ENCODE results near the gene EEFSEC. TPM values are rescaled to one million over a fixed set of nuclear protein-coding genes. Genes with fewer than 3 reads are reported as not detected.

The EEFSEC gene
- total RNA-seq, 2 experiments from 2014 or later: 21.7 to 23.1 TPM

DNA sequence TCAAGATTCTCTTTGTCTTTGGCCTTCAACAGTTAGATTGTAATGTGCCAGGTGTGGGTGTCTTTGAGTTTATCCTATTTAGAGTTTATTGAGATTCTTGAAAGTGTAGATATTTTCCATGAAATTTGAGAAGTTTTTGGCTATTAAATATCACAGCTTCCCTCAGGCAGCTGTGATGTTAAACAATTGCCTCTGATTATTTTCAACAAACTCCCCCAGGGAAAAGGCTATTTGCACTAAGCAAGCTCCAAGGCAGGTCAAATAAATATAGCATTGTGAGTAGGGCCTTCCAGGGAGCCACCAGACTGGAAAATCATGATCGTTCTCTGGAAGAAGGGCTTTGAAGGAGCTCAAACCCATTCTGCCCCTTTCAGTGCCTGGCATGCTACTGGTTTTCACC, 107.0 kb downstream of the EEFSEC start:
- DNase-seq (no peak), ATAC-seq (no peak)
- ChIA-PET POLR2A (no interaction called here), CTCF (interaction anchor here (0.8 kb wide), 1 partner anchor 13 kb away, joined by 3 read pairs; no protein-coding TSS in a partner anchor)
- Mint-ChIP-seq H3K27ac (no peak overlapping the region), H3K36me3 (ENCODE audit: low read depth) (peaks cover 19% of the 10 kb centered on the region), H3K27me3 (ENCODE audit: low read depth) (no peaks in the 10 kb centered on the region), H3K4me3 (no peak overlapping the region), H3K4me1 (ENCODE audit: low read depth) (no peaks in the 10 kb centered on the region), H3K9me3 (ENCODE audit: insufficient read depth) (peaks cover 14% of the 10 kb centered on the region)

DNA sequence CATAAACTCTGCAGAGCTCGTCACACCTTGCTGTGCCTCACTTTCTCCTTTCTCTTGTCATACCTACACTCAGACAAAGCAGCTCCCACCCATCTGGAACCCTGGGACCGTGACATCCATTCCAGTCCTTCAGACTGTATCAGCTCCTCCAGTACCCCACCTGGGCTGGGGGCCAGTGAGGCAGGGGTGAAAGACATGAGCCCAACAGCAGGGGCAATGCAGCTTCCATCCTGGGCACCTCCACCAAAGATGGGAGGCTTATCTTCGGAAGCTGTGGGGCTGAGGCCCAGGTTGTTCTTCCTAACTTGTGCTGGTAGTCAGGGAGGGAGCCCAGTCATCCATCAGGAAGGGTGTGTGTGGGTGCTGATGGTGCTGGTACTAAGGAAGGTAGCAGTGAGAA, 109.2 kb downstream of the EEFSEC start:
- peaks cover 19% of the 10 kb centered on the region for H3K36me3 Mint-ChIP-seq (ENCODE audit: low read depth)
- ATAC-seq: no peak
- no peak overlapping the region for H3K27ac Mint-ChIP-seq
- POLR2A ChIA-PET: interaction anchor here (0.6 kb wide), 1 partner anchor 13 kb away, joined by 3 read pairs; no protein-coding TSS in a partner anchor
- peaks cover 14% of the 10 kb centered on the region for H3K9me3 Mint-ChIP-seq (ENCODE audit: insufficient read depth)
- no peak for DNase-seq
- no peaks in the 10 kb centered on the region for H3K4me1 Mint-ChIP-seq (ENCODE audit: low read depth)
- CTCF ChIA-PET: no interaction called here
- no peak overlapping the region for H3K4me3 Mint-ChIP-seq
- H3K27me3 Mint-ChIP-seq (ENCODE audit: low read depth): no peaks in the 10 kb centered on the region

DNA sequence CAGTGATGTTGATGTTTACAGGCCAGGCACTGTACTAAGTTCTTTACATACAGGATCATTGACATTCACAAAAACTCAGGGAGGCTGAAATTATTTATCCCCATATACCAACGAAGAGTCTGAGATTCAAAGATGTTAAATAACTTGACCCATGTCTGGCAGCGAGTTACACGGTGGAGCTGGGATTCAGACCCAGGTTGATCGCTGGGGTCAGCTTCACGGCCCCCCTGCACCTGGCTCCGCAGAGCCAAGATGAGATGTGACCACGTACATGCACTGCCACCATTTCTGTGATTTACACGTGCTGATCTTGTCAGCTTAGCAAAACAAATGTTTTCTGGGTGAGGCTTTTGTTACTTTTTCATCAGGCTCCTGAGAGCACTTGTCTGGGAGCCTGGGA, 109.8 kb downstream of the EEFSEC start:
- Mint-ChIP-seq H3K9me3 (ENCODE audit: insufficient read depth) (peaks cover 14% of the 10 kb centered on the region), H3K4me1 (ENCODE audit: low read depth) (no peaks in the 10 kb centered on the region), H3K27ac (no peak overlapping the region), H3K4me3 (no peak overlapping the region), H3K27me3 (ENCODE audit: low read depth) (no peaks in the 10 kb centered on the region), H3K36me3 (ENCODE audit: low read depth) (peaks cover 19% of the 10 kb centered on the region)
- DNase-seq: no peak
- no peak for ATAC-seq
- POLR2A ChIA-PET: interaction anchor here (0.6 kb wide), 1 partner anchor 12 kb away, joined by 3 read pairs; no protein-coding TSS in a partner anchor
- CTCF ChIA-PET: no interaction called here

DNA sequence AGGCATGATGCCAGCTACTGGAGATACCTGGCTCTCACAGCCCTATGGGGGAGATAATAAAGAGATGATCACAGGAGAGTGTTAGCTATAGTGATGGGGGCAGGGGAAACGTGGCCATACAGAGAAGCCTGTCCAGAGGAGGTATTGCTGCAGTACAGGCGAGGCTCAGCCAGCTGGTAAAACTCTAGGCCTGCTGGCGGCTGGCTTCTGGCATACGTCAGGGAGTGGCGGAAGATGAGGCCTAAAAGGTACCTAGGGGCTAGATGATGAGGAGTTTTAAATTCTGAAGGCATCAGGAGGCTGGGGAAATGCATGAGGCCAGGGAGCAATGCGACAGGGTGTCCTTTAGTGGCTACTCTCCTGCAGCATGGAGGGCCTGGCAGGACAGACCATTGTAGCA, 110.7 kb downstream of the EEFSEC start:
- no peak overlapping the region for H3K4me3 Mint-ChIP-seq
- ATAC-seq (no peak), DNase-seq (no peak)
- H3K4me1 Mint-ChIP-seq (ENCODE audit: low read depth): no peaks in the 10 kb centered on the region
- no peak overlapping the region for H3K27ac Mint-ChIP-seq
- no peaks in the 10 kb centered on the region for H3K27me3 Mint-ChIP-seq (ENCODE audit: low read depth)
- CTCF ChIA-PET: no interaction called here
- POLR2A ChIA-PET: no interaction called here
- peaks cover 19% of the 10 kb centered on the region for H3K36me3 Mint-ChIP-seq (ENCODE audit: low read depth)
- H3K9me3 Mint-ChIP-seq (ENCODE audit: insufficient read depth): peaks cover 14% of the 10 kb centered on the region

DNA sequence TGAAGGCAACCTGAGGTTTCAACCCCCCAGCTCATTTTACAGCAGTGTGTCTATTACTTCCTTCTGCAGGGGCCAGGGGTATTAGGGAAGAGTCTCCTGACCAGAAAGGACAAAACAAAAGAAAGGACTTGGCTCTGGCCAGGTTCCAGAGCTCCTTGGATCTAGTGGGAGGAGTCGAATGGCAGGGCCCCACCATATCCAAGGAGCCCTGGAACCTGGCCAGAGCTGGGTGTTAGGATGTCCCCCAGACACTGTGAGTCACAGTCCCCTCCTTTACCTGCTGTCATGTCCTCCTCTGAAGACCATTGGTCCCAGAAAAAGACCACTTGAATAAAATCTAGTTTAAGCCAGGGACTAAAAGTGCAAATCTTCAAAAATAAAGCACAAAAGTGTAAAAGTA, 113.2 kb downstream of the EEFSEC start:
- H3K4me1 Mint-ChIP-seq (ENCODE audit: low read depth): no peaks in the 10 kb centered on the region
- H3K27me3 Mint-ChIP-seq (ENCODE audit: low read depth): no peaks in the 10 kb centered on the region
- CTCF ChIA-PET: interaction anchor here (1.2 kb wide), 1 partner anchor 14 kb away, joined by 3 read pairs; no protein-coding TSS in a partner anchor
- H3K9me3 Mint-ChIP-seq (ENCODE audit: insufficient read depth): no peaks in the 10 kb centered on the region
- POLR2A ChIA-PET: no interaction called here
- H3K4me3 Mint-ChIP-seq: no peak overlapping the region
- DNase-seq (no peak), ATAC-seq (no peak)
- peaks cover 4% of the 10 kb centered on the region for H3K36me3 Mint-ChIP-seq (ENCODE audit: low read depth)
- no peak overlapping the region for H3K27ac Mint-ChIP-seq

DNA sequence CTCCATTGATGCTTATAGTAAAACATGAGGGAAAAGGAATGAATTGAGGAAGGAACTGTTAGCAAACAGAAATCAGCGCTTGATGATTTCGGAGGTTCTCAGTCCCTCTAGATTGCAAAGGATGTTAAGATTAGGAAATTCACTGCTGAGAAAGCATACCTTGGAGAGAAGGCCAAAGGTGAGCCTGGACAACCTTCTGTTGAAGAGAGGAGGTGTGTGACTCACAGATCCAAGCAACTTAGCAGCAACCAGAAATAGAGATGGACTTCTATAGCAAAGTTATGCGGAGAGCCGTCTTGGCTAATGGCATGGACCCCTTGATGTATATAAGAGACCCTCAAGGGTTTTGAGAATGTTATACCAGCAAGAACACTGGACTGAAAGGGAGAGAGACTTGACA, 114.3 kb downstream of the EEFSEC start:
- POLR2A ChIA-PET: no interaction called here
- ATAC-seq: no peak
- H3K36me3 Mint-ChIP-seq (ENCODE audit: low read depth): peaks cover 3% of the 10 kb centered on the region

DNA sequence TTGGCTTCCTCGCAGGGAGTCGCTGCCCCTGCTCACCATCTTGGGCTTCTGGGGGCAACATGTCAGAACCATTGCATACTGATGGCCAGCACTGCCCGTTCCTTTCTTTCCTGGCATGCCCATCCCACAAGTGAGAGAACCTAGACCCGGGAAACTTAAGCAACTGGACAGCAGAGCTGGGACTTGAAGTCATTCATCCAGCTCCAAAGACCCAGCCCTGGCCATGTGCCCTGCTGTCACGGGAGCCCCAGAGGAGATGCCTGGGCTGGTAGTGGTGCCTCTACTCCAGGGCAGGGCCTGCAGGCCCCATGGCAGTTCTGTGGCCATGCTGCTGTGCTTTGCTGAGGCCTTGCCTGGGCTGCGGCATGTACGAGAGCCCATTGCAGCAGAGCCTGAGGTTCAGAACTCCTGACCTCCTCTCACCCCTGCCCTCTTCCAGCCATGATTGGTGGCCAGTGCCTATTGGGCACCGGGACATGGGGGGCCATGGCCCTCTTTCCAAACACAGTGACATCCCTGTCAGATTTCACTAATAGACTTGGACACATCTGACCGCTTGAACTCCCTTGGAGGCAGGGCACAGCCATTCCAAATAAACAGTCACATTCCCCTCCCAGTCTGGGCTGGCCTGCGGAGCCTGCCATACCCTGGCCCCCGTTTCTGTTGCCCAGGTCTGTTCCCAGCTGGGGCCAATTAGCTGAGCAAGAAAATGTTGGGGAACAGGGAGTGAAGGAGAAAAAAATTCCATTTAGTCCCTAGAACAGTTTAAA, 115.9 kb downstream of the EEFSEC start:
- no peak for ATAC-seq
- Mint-ChIP-seq H3K9me3 (ENCODE audit: insufficient read depth) (no peaks in the 10 kb centered on the region), H3K36me3 (ENCODE audit: low read depth) (peaks cover 5% of the 10 kb centered on the region), H3K27me3 (ENCODE audit: low read depth) (no peaks in the 10 kb centered on the region), H3K27ac (no peak overlapping the region), H3K4me3 (no peak overlapping the region), H3K4me1 (ENCODE audit: low read depth) (peaks cover 4% of the 10 kb centered on the region)
- CTCF ChIA-PET: no interaction called here
- POLR2A ChIA-PET: no interaction called here
- DNase-seq: no peak

More for the DNA sequence above, 114.3 kb downstream of the EEFSEC start:
- Mint-ChIP-seq H3K4me3 (no peak overlapping the region), H3K27ac (peak overlapping the region; percentile 27), H3K4me1 (ENCODE audit: low read depth) (no peaks in the 10 kb centered on the region), H3K9me3 (ENCODE audit: insufficient read depth) (no peaks in the 10 kb centered on the region), H3K27me3 (ENCODE audit: low read depth) (no peaks in the 10 kb centered on the region)
- CTCF ChIA-PET: no interaction called here
- DNase-seq: no peak

DNA sequence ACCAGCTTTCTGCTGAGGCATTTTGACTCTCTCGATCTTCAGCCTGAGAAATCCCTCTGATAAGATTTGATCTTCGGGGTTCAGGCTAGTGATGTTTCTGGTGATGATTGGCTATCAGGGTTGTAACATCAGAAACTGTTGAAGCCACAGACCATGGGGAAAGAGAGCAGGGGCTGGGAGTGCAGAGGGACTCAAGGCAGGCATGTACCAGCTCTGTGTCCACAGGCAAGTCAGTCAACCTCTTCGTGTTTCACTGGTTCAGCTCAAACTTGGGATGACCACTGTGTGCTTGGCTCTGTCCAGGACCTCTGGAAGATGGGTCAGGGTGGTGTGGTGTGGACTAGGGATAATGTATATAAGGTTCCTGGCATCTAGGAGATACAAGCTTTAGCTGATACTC, 116.5 kb downstream of the EEFSEC start:
- Mint-ChIP-seq H3K27me3 (ENCODE audit: low read depth) (no peaks in the 10 kb centered on the region), H3K4me3 (no peak overlapping the region), H3K27ac (no peak overlapping the region), H3K4me1 (ENCODE audit: low read depth) (peaks cover 9% of the 10 kb centered on the region), H3K9me3 (ENCODE audit: insufficient read depth) (no peaks in the 10 kb centered on the region), H3K36me3 (ENCODE audit: low read depth) (peaks cover 5% of the 10 kb centered on the region)
- DNase-seq (no peak), ATAC-seq (no peak)
- POLR2A ChIA-PET: no interaction called here
- CTCF ChIA-PET: interaction anchor here (1.0 kb wide), 1 partner anchor 251 kb away, joined by 3 read pairs; no protein-coding TSS in a partner anchor

DNA sequence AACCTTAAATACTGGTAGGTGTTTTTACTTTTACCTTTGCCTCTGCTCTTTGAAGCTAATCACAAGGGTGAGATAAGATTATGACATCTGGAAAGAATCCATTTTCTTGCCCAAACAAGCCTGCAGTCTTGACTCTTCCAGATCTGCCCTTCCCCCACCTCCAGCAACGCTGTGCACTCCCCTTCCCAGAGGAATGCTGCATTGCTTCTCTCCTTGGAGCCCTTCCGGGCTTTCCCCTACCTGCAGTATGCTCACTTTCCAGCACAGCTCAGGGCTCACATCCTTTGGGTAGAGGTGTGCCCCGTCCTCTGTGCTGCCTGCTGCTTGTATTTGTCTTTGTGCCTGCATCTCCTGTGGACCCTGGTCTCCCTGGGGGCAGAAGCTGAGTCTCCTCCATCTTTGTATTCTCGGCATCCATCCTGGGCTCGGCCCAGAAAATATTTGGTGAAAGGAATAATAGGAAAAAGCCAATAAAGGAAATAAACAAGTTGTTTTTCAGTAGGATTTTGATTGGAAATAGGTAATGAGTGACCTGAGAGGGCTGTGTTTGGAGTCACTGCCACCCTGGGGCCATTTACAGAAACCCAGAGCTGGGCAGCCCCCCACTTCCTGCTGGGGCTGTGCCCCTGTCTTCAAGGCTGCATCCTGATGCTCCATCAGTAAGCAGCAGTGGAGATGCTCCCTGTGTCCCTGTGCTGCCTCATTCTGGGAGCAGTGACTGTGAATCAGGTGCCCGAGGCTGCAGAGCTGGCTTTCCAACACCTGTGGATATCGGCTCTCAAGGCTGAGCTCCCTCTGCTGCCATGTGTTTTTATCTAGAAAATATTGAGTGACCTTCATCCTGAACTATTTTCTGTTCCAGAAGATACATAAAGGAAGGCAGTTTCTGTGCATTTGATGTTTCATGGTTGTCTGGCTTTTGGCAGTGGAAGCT, 117.5 kb downstream of the EEFSEC start:
- no peaks in the 10 kb centered on the region for H3K27me3 Mint-ChIP-seq (ENCODE audit: low read depth)
- H3K9me3 Mint-ChIP-seq (ENCODE audit: insufficient read depth): no peaks in the 10 kb centered on the region
- ATAC-seq (no peak), DNase-seq (no peak)
- H3K4me1 Mint-ChIP-seq (ENCODE audit: low read depth): peaks cover 9% of the 10 kb centered on the region
- peaks cover 2% of the 10 kb centered on the region for H3K36me3 Mint-ChIP-seq (ENCODE audit: low read depth)
- no peak overlapping the region for H3K27ac Mint-ChIP-seq
- POLR2A ChIA-PET: no interaction called here
- H3K4me3 Mint-ChIP-seq: no peak overlapping the region
- CTCF ChIA-PET: interaction anchor here (1.0 kb wide), 1 partner anchor 250 kb away, joined by 3 read pairs; no protein-coding TSS in a partner anchor

DNA sequence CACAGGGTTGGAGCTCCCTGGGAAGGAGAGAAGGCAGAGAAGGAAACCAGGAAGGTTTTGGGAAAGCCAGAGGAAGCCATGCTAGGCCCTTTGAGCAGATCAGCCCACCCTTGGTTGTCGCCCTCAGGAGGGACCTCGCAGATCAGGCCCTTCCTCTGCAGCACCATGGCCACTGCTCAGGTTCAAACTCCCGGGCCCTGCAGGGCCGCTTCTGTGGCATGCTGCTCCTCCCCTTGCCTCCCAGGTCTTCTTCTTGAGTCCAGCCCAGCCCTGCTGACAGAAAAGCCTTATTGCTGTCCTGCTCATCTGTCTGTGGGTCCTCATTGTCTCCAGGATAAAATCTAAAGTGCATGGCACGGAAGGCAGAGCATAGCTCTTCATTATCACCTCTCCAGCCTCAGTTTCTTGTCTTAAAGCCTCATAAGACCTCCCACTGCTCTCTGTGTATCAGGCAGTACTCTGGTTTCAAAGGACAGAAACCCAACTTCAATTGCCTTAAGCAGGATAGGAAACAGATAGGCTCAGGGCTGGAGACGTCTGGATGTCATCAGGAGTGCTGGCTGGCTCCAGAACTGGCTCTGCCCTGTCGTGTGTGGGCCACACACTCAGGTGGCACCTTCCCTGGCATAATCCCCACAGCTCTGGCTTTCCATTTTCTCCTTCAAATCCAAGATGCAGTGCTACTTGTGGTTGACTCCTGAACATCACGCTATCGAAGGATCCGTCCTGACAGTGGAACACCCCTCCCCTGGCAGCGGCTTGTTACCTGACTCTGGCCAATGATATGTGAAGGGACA, 118.5 kb downstream of the EEFSEC start:
- H3K36me3 Mint-ChIP-seq (ENCODE audit: low read depth): peaks cover 2% of the 10 kb centered on the region
- DNase-seq: no peak

DNA sequence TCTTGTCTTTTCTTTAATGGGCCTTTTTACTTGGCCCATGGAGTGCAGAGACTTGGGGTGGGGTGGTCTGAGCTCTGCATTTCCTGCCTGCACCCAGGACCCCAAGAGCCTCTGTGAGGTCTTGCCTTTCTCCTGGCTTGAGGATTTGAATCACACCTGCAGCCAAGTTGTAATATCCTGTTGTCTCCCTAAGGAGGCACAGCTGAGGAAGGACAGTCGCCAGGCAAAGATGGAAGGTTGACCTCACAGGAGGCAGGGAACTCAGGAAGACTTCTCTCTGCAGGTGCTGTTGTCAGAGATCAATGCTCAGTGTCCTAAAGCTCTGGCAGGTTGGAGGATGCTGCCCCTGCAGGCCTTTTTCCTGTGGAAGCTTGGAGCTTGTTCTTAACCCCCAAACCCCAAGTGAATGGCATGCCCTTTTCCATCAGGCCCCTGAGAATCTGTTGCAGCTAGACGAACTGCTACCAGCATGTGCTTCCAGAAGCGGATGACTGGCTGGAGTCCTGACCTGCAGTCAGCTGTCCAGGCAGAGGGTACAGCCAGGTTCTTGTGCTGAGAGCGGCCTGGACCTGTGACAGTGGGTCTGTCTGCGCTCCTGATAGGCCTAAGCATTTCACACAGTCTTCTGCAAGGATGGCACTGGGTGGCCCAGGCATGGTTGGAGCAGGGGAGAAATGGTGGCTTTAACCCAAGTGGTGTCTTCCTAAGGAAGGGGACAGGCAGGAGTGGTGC, 120.0 kb downstream of the EEFSEC start:
- no peak overlapping the region for H3K4me3 Mint-ChIP-seq
- POLR2A ChIA-PET: no interaction called here
- ATAC-seq (no peak), DNase-seq (no peak)
- H3K4me1 Mint-ChIP-seq (ENCODE audit: low read depth): peaks cover 9% of the 10 kb centered on the region
- peaks cover 2% of the 10 kb centered on the region for H3K36me3 Mint-ChIP-seq (ENCODE audit: low read depth)
- CTCF ChIA-PET: interaction anchor here (0.8 to 1.7 kb wide), 3 partner anchors 13 to 49 kb away, joined by 3 to 6 read pairs (median 3); no protein-coding TSS in a partner anchor
- no peak overlapping the region for H3K27ac Mint-ChIP-seq
- no peaks in the 10 kb centered on the region for H3K27me3 Mint-ChIP-seq (ENCODE audit: low read depth)
- H3K9me3 Mint-ChIP-seq (ENCODE audit: insufficient read depth): no peaks in the 10 kb centered on the region

More for the DNA sequence above, 118.5 kb downstream of the EEFSEC start:
- no peaks in the 10 kb centered on the region for H3K9me3 Mint-ChIP-seq (ENCODE audit: insufficient read depth)
- peaks cover 9% of the 10 kb centered on the region for H3K4me1 Mint-ChIP-seq (ENCODE audit: low read depth)
- no peak overlapping the region for H3K4me3 Mint-ChIP-seq
- H3K27me3 Mint-ChIP-seq (ENCODE audit: low read depth): no peaks in the 10 kb centered on the region
- no peak overlapping the region for H3K27ac Mint-ChIP-seq
- POLR2A ChIA-PET: no interaction called here
- CTCF ChIA-PET: interaction anchor here (1.1 kb wide), 1 partner anchor 15 kb away, joined by 3 read pairs; no protein-coding TSS in a partner anchor
- no peak for ATAC-seq
